GM21367 (cell line): ENCODE measurements around the gene CD44.
"Not testable (repeated sequence)": the region's sequence is repeated elsewhere in the genome, so short reads cannot be mapped to it uniquely, and the experiment has no call there.

Experiments used
- ATAC-seq: cut with Tn5 transposase; IDR thresholded peaks from one replicate; pipeline ENCODE4 v1.9.1; 2021; ENCODE audit not compliant: unreplicated experiment

CD44 gene

GRCh38 chr11:35207471-35208403, 68.8 kb downstream of the CD44 start:
- ATAC-seq = no peak

GRCh38 chr11:35208795-35209194, 69.8 kb downstream of the CD44 start:
- ATAC-seq = no peak

- no peak for ATAC-seq
Measured at GRCh38 chr11:35210876-35211546, 72.0 kb downstream of the CD44 start.

- ATAC-seq = no peak
Measured at GRCh38 chr11:35211952-35212351, 73.0 kb downstream of the CD44 start.

- ATAC-seq = no peak
Measured at GRCh38 chr11:35214226-35214770, 75.3 kb downstream of the CD44 start.

GRCh38 chr11:35214792-35215193, 75.8 kb downstream of the CD44 start:
- no peak for ATAC-seq

- no peak for ATAC-seq
Measured at GRCh38 chr11:35215945-35216344, 77.0 kb downstream of the CD44 start.

- ATAC-seq = no peak
Measured at GRCh38 chr11:35216962-35217678, 78.1 kb downstream of the CD44 start.

GRCh38 chr11:35218956-35219355, 80.0 kb downstream of the CD44 start:
- no peak for ATAC-seq

GRCh38 chr11:35223371-35223796, 84.4 kb downstream of the CD44 start:
- no peak for ATAC-seq

- no peak for ATAC-seq
Measured at GRCh38 chr11:35223991-35224390, 85.0 kb downstream of the CD44 start.

- no peak for ATAC-seq
Measured at GRCh38 chr11:35225946-35226520, 87.1 kb downstream of the CD44 start.

- not testable (repeated sequence) for ATAC-seq
Measured at GRCh38 chr11:35226756-35227155, 87.8 kb downstream of the CD44 start.

- no peak for ATAC-seq
Measured at GRCh38 chr11:35227576-35228327, 88.8 kb downstream of the CD44 start.

GRCh38 chr11:35228328-35228725, 89.4 kb downstream of the CD44 start:
- ATAC-seq = no peak

- ATAC-seq = no peak
Measured at GRCh38 chr11:35230388-35230787, 91.4 kb downstream of the CD44 start.

GRCh38 chr11:35231076-35231860, 92.3 kb downstream of the CD44 start:
- ATAC-seq = no peak

- no peak for ATAC-seq
Measured at GRCh38 chr11:35232891-35233330, 93.9 kb downstream of the CD44 start.

GRCh38 chr11:35233518-35233917, 94.5 kb downstream of the CD44 start:
- no peak for ATAC-seq
